ENCODE results near the gene BCKDK.

GRCh38 chr16:31120129-31120528 is 11.9 kb downstream of the BCKDK start:
- TF ChIP-seq, protein P1, sequence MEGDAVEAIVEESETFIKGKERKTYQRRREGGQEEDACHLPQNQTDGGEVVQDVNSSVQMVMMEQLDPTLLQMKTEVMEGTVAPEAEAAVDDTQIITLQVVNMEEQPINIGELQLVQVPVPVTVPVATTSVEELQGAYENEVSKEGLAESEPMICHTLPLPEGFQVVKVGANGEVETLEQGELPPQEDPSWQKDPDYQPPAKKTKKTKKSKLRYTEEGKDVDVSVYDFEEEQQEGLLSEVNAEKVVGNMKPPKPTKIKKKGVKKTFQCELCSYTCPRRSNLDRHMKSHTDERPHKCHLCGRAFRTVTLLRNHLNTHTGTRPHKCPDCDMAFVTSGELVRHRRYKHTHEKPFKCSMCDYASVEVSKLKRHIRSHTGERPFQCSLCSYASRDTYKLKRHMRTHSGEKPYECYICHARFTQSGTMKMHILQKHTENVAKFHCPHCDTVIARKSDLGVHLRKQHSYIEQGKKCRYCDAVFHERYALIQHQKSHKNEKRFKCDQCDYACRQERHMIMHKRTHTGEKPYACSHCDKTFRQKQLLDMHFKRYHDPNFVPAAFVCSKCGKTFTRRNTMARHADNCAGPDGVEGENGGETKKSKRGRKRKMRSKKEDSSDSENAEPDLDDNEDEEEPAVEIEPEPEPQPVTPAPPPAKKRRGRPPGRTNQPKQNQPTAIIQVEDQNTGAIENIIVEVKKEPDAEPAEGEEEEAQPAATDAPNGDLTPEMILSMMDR (IDR thresholded peaks at IDR 0.05; ENCODE audit: low read depth, low read length, poor library complexity, severe bottlenecking) = no peak
- no peak for TF ChIP-seq EZH2phosphoT487 (IDR thresholded peaks at IDR 0.05; ENCODE audit: borderline replicate concordance, low read length)
